Breast epithelium (tissue), 3 donors: Measurements from ENCODE around the gene TMEM220.

Experiments used
- POLR2A ChIP-seq: fragments of 450-650 bp; IDR thresholded peaks from one replicate; pipeline ENCODE4 v1.6.1; 2016; ENCODE audit warnings: antibody characterized with exemption, mild to moderate bottlenecking, moderate library complexity
- POLR2AphosphoS5 ChIP-seq, 3 donors: sonication (generic); formaldehyde crosslinking; IDR thresholded peaks; one replicate each; pipeline ENCODE4 v1.6.1; 2017; ENCODE audit warnings: antibody characterized with exemption in 3 of 3
- TF ChIP-seq, protein P1 (sequence below), 3 donors: fragments of 450-650 bp; IDR thresholded peaks; one replicate each; pipeline ENCODE4 v1.5.1; 2016 to 2017; ENCODE audit warnings: antibody characterized with exemption in 3 of 3, mild to moderate bottlenecking in 3 of 3, moderate library complexity in 3 of 3

DNA sequence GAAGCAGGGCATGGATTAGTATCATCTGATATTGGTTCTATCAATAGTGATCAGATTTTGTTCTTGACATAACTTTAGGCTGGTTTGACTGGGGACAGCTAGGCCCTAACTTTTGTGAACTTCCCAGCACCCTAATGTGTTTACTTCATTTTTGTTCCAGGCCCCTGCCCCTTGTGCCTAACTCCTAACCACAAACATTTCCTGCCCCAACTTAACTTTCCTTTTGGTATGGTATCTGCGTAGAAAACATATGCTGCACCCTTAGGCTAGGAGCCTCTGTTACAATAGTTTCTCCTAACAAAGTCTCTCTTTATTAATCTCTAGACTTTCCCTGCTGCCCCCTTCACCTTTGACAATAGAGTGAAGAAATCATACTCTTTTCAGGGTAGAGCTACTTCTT lies 30.0 kb downstream of the TMEM220 start:
- TF ChIP-seq, protein P1, sequence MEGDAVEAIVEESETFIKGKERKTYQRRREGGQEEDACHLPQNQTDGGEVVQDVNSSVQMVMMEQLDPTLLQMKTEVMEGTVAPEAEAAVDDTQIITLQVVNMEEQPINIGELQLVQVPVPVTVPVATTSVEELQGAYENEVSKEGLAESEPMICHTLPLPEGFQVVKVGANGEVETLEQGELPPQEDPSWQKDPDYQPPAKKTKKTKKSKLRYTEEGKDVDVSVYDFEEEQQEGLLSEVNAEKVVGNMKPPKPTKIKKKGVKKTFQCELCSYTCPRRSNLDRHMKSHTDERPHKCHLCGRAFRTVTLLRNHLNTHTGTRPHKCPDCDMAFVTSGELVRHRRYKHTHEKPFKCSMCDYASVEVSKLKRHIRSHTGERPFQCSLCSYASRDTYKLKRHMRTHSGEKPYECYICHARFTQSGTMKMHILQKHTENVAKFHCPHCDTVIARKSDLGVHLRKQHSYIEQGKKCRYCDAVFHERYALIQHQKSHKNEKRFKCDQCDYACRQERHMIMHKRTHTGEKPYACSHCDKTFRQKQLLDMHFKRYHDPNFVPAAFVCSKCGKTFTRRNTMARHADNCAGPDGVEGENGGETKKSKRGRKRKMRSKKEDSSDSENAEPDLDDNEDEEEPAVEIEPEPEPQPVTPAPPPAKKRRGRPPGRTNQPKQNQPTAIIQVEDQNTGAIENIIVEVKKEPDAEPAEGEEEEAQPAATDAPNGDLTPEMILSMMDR (IDR thresholded peaks at IDR 0.05): no peak
- TF ChIP-seq POLR2A (no peak), POLR2AphosphoS5 (IDR thresholded peaks at IDR 0.05) (no peak)
